NCI-H526 (cell line): Measurements from ENCODE around the gene NFYA.
A peak's percentile ranks its signal among the peaks of the same experiment; 100 is the strongest.

Experiments
- DNase-seq, 2 experiments: peaks; one replicate each; lab custom pipeline; 2025; lab: John Stamatoyannopoulos, UW

NFYA gene

DNA sequence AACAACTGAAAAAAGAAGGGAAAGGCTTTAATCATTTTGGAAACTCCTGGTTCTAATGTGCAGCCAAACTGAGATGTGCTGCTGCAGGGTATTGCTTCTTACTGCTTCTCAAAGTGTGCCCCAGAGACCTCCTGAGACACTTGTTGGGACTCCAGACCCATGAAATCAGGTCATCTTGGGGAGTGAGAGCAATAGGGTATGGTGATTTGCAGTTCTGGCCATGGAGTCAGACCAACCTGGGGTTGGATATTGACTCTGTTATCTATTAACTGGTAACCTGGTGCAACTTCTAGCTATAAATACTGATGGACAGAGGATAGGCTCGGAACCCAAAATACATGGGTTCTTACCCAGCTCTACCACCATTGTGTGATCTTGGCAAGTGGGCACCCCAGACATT is 26.7 kb upstream of the NFYA start:
- no peak for DNase-seq

DNA sequence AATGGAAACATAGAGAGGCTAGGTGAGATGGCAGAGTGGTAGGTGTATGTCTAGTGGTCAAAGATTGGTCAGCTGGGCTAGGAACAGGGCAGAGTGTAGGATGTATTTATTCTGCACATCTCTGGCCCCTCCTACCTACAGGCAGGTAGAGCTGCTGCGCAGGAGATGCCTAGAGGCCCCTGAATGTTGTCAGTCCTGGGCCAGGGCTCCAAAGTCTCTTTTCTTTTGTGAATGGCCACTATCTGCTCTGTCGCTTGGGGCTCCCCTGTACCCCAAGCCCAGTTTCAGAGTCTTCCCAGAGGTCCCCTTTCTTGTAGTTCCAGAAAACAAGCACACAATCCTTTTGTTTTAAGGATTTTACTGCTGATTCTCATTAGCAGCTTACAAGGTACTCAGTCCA is 25.5 kb upstream of the NFYA start:
- DNase-seq, result no peak

DNA sequence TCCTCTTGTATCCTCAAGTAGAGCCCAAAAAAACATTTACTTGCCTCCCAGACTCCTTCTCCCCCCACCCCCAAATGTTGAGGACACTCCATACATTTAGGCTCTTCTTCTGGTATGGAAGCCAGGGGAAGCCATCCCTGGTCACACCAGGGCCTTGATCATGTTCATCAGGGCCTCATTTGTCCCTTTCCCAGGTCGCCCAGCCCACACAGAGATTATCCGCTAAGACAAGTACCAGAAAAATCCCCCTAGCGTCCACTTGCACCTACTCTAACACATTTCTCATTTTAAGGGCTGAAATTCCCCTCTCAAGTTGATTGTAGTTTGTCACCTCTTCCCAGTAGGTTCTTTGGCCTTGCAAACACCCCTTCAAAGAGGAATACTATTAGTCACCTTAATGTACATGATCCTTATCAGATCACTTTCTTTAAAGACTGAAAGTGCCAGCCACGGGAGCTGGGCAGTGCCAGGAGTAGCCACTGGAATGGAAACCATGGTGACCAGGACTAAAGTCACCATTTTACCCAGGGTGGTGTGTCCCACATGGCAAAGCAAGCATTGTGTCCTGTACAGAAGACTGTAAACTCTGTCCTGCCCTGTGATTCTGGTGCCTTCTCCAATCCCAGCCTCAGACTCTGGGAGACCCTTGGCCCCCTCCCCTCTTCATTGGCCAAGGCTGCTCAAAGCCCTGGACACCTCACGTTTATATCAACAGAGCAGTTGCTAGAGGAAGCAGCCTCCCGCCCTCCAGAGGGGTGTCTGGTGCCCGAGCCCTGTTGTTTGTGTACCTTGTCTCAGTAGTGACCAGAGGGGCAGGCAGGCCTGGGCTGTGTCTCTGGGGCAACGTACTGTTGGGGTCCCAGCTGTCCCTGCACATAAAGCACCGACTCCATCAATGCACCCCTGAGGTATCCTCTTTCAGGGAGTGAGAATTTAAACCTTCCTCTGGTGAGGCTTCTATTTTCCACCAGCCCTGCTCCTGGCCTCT is 24.7 kb upstream of the NFYA start:
- no peak for DNase-seq

DNA sequence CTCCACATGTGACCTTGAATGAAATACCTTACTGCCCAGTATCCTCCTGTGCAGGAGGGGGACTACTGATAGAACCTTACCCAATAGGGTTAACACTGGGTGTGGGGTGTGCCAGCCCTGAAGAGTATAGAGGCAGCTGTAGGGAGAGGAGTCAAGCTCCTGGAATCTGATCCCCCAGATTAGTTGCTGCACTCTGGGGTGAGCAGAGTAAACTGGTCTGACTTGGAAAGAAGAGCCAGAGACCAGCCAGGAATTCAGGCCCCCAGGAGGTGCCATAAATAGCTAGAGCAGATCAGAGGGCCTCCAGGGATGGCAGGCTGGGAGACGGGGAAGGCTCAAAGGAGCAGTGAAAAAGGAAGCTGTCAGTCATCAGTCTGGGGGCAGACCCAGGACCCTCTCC is 23.3 kb upstream of the NFYA start:
- DNase-seq, result no peak

DNA sequence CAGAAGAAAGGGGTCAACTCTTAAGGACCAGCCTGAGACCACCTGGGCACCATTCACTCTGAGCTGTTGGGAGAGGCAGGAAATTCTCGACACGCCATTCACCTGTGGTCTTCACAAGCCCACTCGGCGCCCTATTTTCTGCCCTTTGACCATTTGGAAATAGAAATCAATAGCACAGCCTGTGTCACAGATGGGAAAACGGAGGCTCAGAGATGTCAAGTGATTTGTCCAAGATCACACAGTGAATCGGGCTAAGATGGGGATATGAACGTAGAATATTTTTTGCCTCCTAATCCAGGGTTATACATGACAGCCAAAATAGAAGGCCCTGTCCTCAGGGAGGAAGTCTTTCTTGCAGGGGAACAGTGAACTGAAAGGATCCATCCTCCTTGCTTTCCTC is 22.8 kb upstream of the NFYA start:
- no peak for DNase-seq

DNA sequence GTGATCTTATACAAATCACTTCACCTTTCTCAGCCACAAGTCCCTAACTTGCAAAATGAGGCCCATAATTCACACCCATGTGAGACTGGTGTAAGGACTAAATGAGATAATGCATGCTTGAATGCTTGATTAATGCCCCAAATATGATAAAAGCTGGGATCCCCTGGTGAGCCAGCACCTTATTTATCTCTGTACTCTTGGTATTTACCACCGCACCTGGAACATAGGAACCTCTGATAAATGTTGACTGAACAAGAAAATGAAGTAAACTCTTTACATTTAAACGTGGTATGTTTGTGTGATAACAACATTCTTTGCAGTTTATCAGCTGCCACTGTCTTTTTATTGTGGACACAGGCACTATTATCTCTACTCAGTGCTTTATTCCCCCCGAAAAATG is 22.2 kb upstream of the NFYA start:
- DNase-seq, result no peak

DNA sequence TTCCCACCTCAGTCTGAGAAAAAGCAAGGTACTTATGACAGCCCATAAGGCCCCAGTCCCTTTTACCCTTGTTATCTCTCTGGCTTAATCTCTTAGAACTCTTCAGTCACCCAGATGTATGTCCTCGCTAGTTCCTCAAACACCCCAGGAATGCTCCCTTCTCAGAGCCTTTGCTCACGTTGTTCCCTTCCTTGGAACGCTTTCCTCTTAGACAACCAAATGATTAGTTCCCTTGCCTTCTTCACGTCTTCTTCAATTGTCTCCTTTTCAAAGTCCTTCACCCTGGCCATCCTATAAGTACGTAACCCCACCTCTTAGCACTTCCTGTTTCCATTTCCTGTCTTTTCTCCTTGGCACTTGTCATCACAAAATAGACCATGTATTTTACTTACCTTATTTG is 20.9 kb upstream of the NFYA start:
- DNase-seq, result no peak

DNA sequence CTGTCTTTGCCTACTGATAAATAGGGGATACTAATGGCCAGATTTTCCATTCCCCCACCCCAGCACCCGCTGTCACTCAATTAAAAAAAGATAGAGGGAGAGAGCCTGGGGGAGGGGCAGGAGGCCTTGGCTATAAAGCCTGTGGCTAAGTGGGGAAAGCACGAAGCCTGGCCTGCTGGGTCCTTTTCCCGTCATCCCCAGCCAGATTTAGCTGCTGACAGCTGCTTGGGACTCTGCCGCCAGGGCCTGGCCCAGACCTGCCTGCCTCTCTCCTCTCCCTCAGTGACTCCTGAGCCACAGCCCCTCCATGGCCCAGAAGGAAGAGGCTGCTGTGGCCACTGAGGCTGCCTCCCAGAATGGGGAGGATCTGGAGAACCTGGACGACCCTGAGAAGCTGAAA is 19.7 kb upstream of the NFYA start, which contains the start of gene APOBEC2:
Gene APOBEC2, plus strand, starts transcription at position 162 of the 400 bp plus-strand sequence. Its CDS starts 146 bp downstream, at position 308.
- no peak for DNase-seq

DNA sequence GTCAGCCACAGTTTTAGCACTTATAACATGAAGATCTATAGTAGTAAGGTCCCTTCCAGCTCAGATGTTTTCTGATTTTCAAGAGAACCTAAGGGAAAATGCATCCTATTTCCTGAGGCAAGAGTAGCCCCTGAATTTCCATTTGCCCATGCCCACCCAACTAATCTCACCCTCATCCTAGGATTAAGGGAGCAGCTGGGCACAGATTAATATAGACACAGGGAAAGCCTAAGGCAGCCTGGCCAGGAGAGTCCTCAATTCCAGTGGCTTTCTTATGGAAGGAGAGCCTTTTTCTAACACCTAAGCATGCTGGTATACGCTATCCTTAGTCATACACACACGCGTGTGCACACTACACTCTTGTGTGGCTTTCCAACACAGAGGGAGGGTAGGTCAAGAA is 18.3 kb upstream of the NFYA start:
- DNase-seq, result no peak

DNA sequence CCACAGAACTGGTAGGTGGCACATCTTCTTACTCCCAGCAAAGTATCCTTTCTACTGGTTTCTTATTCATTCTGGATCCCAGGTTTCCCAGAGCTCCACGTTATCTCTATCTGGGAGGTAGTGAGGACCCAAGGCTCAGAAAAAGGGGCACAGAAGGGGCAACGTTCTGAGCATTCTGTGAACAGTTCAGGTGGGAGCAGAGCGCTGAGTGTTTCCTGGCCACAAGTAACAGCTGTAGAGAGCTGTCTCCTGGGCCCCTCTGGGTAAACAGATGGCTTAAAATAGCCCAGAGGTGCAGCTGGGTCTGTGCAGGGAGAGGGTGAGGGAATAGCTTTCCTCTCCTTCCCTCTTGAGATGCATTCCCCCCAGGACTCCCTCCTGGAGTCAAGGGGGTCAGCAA is 17.6 kb upstream of the NFYA start:
- peak in 1 of 2 experiments; percentile 20 for DNase-seq

DNA sequence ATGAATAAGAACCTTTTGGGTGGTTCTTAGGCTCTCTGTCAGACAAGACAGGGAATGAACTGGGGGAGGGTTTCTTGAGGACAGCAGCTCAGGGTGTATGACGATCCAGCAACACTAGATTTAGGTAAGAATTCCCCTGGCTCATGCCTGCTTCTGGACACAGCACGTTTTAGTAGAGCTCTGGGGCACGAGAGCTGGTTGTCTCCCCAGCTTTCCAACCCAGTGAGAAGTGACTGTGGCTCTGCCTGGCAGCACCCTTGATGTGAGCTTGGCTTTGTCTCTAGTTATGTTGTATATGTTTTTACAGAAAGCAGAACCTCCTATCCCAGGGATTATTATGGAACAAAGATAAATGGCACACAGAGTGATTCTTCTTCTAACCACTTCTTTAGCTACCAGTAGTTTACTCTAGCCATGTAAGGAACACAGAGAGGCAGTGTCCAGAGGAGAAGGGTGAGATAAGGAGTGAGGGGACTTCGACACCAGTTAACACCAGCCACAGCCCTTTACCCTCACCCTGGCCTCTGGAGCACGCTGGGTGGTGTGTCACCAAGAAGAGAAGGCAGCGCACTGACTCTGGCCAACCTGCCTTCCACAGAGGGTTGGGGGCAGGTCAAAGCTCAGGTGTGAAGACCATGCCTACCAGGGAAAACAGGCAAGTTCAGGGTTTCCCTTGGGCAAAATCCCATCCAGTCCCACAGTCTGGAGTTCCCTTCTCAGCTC is 15.8 kb upstream of the NFYA start:
- no peak for DNase-seq

DNA sequence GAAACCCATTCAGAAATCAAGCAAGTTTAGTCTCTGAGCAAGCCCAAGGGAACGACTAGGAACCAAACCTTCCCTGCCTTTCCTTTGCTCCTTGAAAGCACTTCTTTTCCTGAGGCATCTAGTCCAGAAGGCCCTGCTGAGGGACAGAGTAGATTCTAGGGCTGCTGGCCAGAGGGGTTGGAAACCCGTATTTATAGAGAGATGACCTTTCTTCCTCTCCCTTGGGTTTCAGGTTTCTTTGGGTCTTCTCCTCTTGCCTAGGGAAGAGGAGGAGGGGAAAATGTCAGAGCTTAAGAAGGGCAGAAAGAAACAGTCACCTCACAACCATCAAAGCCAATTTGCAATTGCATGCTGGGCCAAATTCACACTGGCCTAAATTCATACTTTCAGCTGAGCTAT is 14.0 kb upstream of the NFYA start:
- no peak for DNase-seq

DNA sequence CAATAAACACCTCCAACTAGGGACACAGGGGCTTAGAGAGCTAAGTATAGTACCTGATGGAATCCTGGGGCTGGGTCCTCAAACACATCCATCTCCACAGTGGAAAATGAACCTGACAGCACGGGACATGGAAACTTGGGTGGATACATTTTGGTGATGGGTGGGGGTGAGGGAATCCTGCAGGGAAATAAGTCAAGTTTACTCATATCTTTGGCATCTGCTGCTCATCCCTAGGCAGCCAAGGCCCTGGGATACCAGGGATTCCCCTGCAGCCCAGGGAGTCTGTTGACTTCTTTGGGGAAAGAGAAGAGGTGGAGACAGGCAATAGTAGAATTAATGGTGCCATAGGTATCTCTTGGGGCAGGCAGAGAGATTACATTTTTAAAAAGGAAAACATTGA is 13.2 kb upstream of the NFYA start:
- no peak for DNase-seq

DNA sequence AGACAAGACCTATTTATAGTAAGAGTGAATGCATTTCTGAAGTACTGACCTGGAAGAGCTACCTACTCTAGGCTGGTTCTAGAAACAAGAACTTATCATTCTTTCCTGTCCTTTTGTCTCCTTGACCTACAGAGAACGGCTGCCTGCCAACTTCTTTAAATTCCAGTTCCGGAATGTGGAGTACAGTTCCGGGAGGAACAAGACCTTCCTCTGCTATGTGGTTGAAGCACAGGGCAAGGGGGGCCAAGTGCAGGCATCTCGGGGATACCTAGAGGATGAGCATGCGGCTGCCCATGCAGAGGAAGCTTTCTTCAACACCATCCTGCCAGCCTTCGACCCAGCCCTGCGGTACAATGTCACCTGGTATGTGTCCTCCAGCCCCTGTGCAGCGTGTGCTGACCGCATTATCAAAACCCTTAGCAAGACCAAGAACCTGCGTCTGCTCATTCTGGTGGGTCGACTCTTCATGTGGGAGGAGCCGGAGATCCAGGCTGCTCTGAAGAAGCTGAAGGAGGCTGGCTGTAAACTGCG is 11.5 kb upstream of the NFYA start:
- no peak for DNase-seq

DNA sequence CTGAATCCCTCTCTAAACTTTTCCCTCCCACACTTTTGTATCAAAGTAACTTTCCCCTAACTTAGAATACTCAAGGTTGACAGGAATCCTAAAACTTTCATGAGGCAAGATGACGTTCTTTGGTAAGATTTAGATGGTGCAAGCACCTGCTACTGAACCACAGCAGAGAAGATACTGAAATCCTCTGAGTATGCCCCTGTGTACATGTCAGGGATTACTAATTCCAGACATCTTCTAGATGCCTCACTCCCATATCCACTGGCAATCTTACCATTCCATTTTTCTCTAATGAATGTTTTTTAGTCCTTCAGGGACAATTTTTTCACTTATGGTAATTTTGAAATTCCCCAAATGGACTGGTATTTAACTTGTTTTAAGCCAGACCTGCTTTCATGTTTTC is 10.7 kb upstream of the NFYA start:
- DNase-seq, result no peak

DNA sequence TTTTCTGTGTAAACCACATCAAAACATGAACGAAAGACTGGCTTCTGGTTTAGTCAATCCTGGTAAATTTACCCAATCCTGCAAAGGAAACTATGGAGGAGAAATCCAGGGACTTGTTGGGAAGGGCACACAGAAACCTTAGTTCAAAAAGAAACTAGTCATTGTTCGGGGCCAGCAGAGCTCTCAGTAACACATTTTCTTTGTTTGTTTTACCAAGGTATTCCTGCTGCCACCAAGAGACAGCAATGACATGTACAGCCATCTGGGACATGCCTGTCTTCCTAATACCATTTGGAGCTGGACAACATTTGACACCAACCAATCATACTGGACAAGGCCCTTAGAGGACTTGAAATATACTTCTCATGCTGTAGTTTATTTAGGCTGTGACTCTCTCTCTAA is 8.9 kb upstream of the NFYA start:
- no peak for DNase-seq

DNA sequence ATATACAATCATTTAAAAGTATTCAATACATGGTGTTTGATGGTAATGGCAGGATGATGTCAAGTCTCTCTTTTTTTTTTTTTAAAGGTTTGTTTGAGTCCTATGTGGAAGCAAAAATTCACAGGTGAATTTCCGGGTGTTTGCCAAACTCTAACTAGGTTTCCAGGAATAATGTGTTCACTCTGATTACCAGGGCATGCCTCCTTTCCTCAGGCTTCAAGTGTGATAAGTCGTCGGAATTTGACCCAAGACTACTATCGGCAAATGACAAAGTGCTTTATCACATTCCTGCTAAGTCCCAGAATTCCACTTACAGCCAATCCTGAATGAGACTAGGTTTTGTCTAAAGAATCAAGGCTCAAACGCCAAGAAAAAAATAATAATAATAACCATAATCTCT is 7.9 kb upstream of the NFYA start:
- DNase-seq, result no peak

DNA sequence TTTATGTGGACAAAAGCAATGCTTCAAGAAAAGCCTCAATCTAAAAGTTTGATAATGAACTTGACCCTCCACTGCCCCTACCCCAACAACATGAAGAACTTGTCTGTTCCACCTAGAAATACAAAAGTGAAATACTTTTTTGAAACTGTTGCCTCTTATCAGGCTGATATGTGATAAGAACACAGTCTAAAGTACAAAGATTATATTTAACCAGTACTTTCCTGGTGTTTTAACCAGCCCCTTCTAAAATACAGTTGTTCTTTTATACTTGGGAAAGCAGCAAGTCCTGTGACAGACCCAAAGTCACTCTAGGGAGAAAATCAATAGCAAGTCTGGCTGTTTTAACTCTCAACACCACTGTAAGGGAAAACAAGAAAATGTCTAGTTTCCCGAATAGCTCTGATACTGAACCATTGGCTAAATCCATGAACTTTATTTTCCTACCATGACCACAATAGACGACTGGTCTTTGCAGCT is 7.2 kb upstream of the NFYA start:
- no peak for DNase-seq

DNA sequence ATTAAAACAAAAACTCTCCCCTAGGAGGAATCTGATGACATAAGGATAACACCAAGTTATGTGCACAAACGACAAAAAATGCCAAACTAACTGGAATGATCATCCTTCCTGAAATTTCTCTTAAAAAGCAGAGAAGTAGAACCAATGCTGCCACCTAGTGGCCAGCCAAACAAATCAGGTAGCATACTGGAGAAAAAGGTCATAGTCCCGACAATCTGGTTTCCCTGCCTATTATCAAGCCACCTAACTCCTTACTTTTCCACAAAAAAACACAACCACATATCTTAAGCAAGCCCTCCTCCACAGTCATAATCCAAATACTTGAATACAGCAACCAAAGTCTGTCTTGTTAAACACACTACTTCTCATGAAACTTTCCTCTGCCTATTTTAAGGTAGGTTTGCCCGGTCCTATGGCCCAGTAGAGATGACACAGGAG is 5.9 kb upstream of the NFYA start:
- peak; percentile 14 to 74 for DNase-seq

DNA sequence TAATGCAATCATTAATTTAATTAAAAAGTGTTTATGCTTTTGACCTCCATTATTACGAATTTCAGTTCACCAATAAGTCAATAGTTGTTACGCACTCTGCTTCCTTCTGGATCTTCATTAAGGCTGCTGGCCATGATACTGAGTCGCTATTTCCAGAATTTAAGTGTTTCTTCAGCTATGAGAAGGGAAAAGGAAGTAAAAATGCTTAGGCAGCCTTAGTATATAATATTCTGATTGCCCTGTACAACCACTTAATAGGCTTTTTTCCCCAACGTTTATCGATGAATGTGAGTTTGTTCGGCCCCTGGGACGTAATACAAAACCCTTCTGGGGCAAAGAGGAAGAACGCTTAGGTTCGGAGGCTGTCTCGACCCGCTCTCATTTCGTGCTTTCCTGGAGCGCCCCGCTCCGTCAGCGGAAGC is 1.3 kb upstream of the NFYA start:
- DNase-seq, result no peak

DNA sequence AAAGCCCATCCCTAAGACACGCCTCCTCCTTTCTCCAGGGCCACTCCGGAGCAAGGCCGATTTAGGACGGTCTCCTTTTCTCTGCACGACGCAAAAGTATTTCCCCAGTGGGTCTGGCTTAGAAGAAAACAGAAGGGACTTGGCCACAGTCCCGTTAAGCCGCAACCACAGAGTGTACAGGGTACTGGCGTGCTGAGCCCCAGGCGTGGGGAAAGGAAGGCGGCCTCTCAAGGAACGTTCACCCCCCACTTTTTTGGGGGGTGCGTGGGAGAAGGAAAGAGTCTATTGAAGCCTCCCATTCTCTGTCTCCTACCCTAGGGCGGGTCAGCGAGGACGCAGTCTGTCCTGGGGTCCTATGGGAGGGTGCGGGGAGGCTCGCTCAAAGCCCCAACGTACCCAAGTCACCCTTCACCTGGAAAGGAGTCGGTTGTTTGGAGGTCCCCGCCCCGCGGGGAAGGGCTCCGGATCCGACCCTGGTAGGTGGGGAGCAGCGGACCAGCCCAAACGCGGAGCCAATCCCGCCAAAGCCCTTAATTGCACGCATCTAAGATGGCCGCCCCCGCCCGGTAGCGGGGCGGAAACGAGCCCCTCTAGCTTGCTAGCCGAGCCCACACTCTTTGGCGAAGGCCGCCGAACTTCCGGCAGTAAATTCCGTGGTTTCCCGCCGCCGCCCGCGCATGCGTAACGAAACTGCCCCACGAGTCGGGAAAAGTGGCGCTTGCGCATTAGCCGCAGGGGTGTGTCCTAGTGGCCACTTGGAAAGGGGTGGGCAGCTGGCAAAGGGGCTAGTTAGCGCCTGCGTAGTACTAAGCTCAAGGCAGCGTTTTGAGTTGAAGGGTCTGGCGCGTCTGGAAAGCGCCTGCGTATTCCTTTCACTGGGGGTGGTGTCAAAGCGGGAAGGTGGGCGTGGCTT is 595 bp upstream of the NFYA start, which contains the start of gene OARD1:
Gene OARD1, minus strand, starts transcription at position 434 of the 913 bp plus-strand sequence. CDS start 722 bp downstream, outside the sequence.
- DNase-seq, result peak; percentile 99 to 100
